Naive thymus-derived CD4-positive, alpha-beta T cell (primary cell): ENCODE measurements around the gene SMIM41. TPM values are rescaled to one million over a fixed set of nuclear protein-coding genes. Genes with fewer than 3 reads are reported as not detected.
A peak's percentile ranks its signal among the peaks of the same experiment; 100 is the strongest.

Source experiments
- ATAC-seq: fragments of 150-1000 bp; cut with Tn5 transposase; 2 replicates; pipeline ENCODE4 v1.10.0; 2021; ENCODE audit warnings: mild to moderate bottlenecking, moderate library complexity
- CTCF ChIA-PET: fragments of 350-600 bp; sonication (Branson Sonifier 250); formaldehyde crosslinking; loops from one replicate; lab custom pipeline; 2021; ENCODE audit warnings: antibody characterized with exemption; lab: Charles Lee
- POLR2A ChIA-PET: fragments of 350-600 bp; sonication (Branson Sonifier 250); formaldehyde crosslinking; loops from one replicate; lab custom pipeline; 2021; ENCODE audit warnings: antibody characterized with exemption, inconsistent platforms; lab: Charles Lee
- DNase-seq, 9 donors: peaks; one replicate each; pipeline versions ENCODE4 v3.0.0 to v3.0.0-alpha.2; 2020 to 2022; ENCODE audit warnings: mixed read lengths in 1 of 9
- H3K27ac ChIP-seq: one replicate; pipeline ENCODE4 v1.7.0; 2013; ENCODE audit warnings: mild to moderate bottlenecking, low read depth, low read length, moderate library complexity
- H3K27me3 ChIP-seq, 2 donors: one replicate each; pipeline ENCODE4 v1.7.0; 2013; ENCODE audit warnings: low read length in 2 of 2, mild to moderate bottlenecking in 2 of 2, moderate library complexity in 2 of 2; ENCODE audit not compliant: control insufficient read depth in 2 of 2, insufficient read depth in 2 of 2
- H3K36me3 ChIP-seq, 3 experiments: 1 replicate in 2 of 3; 2 replicates in 1 of 3; pipeline ENCODE4 v1.7.0; 2013; ENCODE audit warnings: low read length in 3 of 3, mild to moderate bottlenecking in 3 of 3, moderate library complexity in 1 of 3; ENCODE audit not compliant: insufficient read depth in 3 of 3, control insufficient read depth in 2 of 3
- H3K4me1 ChIP-seq, 2 donors: one replicate each; pipeline ENCODE4 v1.7.0; 2013; ENCODE audit warnings: low read length in 2 of 2, mild to moderate bottlenecking in 2 of 2, moderate library complexity in 1 of 2; ENCODE audit not compliant: control insufficient read depth in 2 of 2, insufficient read depth in 2 of 2
- H3K4me3 ChIP-seq: 2 replicates; pipeline ENCODE4 v1.7.0; 2013; ENCODE audit warnings: mild to moderate bottlenecking, low read length
- H3K9me3 ChIP-seq, 3 experiments: 1 replicate in 2 of 3; 2 replicates in 1 of 3; pipeline ENCODE4 v1.7.0; 2013; ENCODE audit warnings: low read length in 3 of 3; ENCODE audit not compliant: control insufficient read depth in 2 of 3
- H3K27ac Mint-ChIP-seq, 9 donors: one replicate each; pipeline ENCODE4 v1.8.0; 2020 to 2022; ENCODE audit warnings: mixed read lengths in 9 of 9, mild to moderate bottlenecking in 8 of 9, moderate library complexity in 5 of 9, inconsistent platforms in 2 of 9
- H3K27me3 Mint-ChIP-seq, 5 donors: one replicate each; pipeline ENCODE4 v1.8.0; 2021 to 2022; ENCODE audit warnings: mixed read lengths in 5 of 5, mild to moderate bottlenecking in 1 of 5
- H3K36me3 Mint-ChIP-seq, 5 donors: one replicate each; pipeline ENCODE4 v1.8.0; 2020 to 2022; ENCODE audit warnings: mixed read lengths in 5 of 5, mild to moderate bottlenecking in 3 of 5, inconsistent platforms in 1 of 5
- H3K4me1 Mint-ChIP-seq, 7 donors: one replicate each; pipeline ENCODE4 v1.8.0; 2020 to 2022; ENCODE audit warnings: mixed read lengths in 7 of 7, mild to moderate bottlenecking in 3 of 7, inconsistent platforms in 1 of 7
- H3K4me3 Mint-ChIP-seq, 10 donors: one replicate each; pipeline ENCODE4 v1.8.0; 2020 to 2022; ENCODE audit warnings: mild to moderate bottlenecking in 10 of 10, mixed read lengths in 10 of 10, moderate library complexity in 6 of 10, inconsistent platforms in 2 of 10
- H3K9me3 Mint-ChIP-seq, 11 donors: one replicate each; pipeline ENCODE4 v1.8.0; 2020 to 2022; ENCODE audit warnings: mixed read lengths in 11 of 11, mild to moderate bottlenecking in 4 of 11, inconsistent platforms in 1 of 11, moderate library complexity in 1 of 11
- intact Hi-C, 2 donors: fragments of 100-400 bp; cut with micrococcal nuclease; formaldehyde crosslinking; loops; one replicate each; pipeline ENCODE4 v1.15.1; 2023
- polyA plus RNA-seq, 2 donors: library from polyadenylated mRNA; unstranded; fragments of 300-500 nt; fragmentation: Illumina TruSeq; gene quantifications; one replicate each; pipeline ENCODE4 v1.2.3, GENCODE V29; 2021
- total RNA-seq, 6 experiments: library from RNA in 5 of 6; stranded (reverse) in 5 of 6; gene quantifications; 1 replicate in 5 of 6; 2 replicates in 1 of 6; pipeline ENCODE4 v1.2.3 and lab custom pipeline; 2021 to 2026

The SMIM41 gene
- total and polyA plus RNA-seq, 7 experiments from 2014 or later: 0.24 to 0.27 TPM; not detected in 5

DNA sequence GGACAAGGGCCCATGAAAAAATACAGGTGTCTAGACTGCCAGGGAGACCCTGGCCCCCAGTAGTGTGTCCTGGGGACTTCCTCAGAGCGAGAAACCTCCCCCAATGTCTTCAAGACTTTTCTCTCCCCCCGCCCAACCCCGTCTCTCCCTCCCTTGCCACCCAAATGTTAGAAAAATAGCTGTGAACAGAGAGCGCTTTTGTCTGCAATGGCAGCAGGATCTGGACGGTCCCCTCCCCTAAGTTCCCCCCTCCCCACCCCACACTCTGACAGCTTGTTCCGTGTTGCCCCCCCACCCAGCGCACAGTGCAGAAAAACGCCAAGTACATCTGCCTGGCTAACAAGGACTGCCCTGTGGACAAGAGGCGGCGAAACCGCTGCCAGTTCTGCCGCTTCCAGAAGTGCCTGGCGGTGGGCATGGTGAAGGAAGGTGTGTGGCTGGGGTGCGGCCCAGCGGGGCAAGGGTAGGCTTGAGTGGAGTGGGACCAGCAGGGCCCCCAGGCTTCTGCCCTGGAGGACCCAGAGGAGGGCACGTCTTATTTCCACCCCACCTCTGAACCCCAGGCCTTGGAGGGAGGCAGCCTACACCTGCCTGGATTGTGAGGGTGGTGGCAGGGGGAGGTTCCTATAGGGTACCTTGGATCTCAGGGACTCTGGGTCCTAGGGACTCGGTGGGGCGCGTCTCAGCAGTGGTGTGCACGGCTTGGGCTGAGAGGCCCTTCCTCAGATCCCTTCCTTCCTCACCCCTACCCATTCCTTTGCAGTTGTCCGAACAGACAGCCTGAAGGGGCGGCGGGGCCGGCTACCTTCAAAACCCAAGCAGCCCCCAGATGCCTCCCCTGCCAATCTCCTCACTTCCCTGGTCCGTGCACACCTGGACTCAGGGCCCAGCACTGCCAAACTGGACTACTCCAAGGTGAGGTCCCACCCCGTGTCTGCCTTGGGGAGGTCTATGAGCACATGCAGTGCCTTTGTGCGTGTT is 23.5 kb upstream of the SMIM41 start:
- H3K27ac Mint-ChIP-seq: peak overlapping the region in 3 of 9 donors; percentile 10 to 53 (median 52)
- Histone ChIP-seq H3K27ac (no peak overlapping the region), H3K27me3 (no peaks in the 10 kb centered on the region), H3K4me3 (no peak overlapping the region), H3K36me3 (peaks cover 0 to 31% (median 0%) of the 10 kb centered on the region in 3 experiments), H3K4me1 (peaks cover 10 to 15% of the 10 kb centered on the region in 2 donors), H3K9me3 (no peaks in the 10 kb centered on the region)
- DNase-seq (no peak), ATAC-seq (no peak)
- H3K36me3 Mint-ChIP-seq: no peaks in the 10 kb centered on the region
- no peaks in the 10 kb centered on the region for H3K27me3 Mint-ChIP-seq
- no peaks in the 10 kb centered on the region for H3K9me3 Mint-ChIP-seq
- ChIA-PET CTCF (no interaction called here), POLR2A (interaction anchor here (2.1 kb wide), 1 partner anchor 14 kb away, joined by 7 read pairs; the partner anchor contains the start of gene ATG101)
- peaks cover 6 to 25% (median 21%) of the 10 kb centered on the region in 7 donors for H3K4me1 Mint-ChIP-seq
- no peak overlapping the region for H3K4me3 Mint-ChIP-seq
- intact Hi-C loops: loop anchor here in 1 of 2 donors (10.0 kb wide), 2 partner anchors 661 to 1971 kb away; partner anchors contain the start of genes GALNT6 and SMARCD1

DNA sequence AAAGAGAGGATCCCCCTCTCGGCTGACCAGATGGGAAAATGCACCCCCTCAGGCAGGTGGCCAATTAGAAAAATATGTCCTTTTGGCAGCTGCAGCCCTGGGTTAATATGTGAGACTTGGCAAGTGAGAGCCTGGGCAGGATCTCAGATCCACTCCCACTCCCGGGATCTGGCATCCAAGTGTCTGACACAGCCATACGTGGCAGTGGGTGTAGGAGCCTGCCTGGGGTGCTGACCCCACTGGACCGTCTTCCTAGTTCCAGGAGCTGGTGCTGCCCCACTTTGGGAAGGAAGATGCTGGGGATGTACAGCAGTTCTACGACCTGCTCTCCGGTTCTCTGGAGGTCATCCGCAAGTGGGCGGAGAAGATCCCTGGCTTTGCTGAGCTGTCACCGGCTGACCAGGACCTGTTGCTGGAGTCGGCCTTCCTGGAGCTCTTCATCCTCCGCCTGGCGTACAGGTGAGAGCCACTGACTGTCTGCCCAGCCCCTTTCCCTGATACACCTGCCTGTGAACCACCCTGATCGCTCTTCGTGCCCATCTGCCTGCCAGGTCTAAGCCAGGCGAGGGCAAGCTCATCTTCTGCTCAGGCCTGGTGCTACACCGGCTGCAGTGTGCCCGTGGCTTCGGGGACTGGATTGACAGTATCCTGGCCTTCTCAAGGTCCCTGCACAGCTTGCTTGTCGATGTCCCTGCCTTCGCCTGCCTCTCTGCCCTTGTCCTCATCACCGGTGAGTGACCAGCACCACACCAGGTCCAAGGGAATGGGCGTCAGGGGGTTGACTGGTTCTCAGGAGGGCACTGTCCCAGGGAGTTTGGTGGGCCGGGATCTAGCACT is 22.5 kb upstream of the SMIM41 start:
- H3K27me3 Mint-ChIP-seq: no peaks in the 10 kb centered on the region
- no peak overlapping the region for H3K4me3 Mint-ChIP-seq
- H3K4me3 ChIP-seq: no peak overlapping the region
- no peaks in the 10 kb centered on the region for H3K36me3 Mint-ChIP-seq
- CTCF ChIA-PET: no interaction called here
- no peak overlapping the region for H3K27ac ChIP-seq
- intact Hi-C loops: loop anchor here in 1 of 2 donors (10.0 kb wide), 2 partner anchors 662 to 1972 kb away; partner anchors contain the start of genes GALNT6 and SMARCD1
- DNase-seq (no peak), ATAC-seq (no peak)
- no peaks in the 10 kb centered on the region for H3K27me3 ChIP-seq
- H3K9me3 ChIP-seq: no peaks in the 10 kb centered on the region
- H3K4me1 Mint-ChIP-seq: peaks cover 3 to 16% (median 12%) of the 10 kb centered on the region in 7 donors
- POLR2A ChIA-PET: interaction anchor here (2.1 kb wide), 1 partner anchor 13 kb away, joined by 7 read pairs; the partner anchor contains the start of gene ATG101
- H3K27ac Mint-ChIP-seq: peak overlapping the region in 2 of 9 donors; percentile 52 to 53
- H3K36me3 ChIP-seq: peaks cover 0 to 31% (median 0%) of the 10 kb centered on the region in 3 experiments
- no peaks in the 10 kb centered on the region for H3K9me3 Mint-ChIP-seq
- H3K4me1 ChIP-seq: peaks cover 6 to 11% of the 10 kb centered on the region in 2 donors

DNA sequence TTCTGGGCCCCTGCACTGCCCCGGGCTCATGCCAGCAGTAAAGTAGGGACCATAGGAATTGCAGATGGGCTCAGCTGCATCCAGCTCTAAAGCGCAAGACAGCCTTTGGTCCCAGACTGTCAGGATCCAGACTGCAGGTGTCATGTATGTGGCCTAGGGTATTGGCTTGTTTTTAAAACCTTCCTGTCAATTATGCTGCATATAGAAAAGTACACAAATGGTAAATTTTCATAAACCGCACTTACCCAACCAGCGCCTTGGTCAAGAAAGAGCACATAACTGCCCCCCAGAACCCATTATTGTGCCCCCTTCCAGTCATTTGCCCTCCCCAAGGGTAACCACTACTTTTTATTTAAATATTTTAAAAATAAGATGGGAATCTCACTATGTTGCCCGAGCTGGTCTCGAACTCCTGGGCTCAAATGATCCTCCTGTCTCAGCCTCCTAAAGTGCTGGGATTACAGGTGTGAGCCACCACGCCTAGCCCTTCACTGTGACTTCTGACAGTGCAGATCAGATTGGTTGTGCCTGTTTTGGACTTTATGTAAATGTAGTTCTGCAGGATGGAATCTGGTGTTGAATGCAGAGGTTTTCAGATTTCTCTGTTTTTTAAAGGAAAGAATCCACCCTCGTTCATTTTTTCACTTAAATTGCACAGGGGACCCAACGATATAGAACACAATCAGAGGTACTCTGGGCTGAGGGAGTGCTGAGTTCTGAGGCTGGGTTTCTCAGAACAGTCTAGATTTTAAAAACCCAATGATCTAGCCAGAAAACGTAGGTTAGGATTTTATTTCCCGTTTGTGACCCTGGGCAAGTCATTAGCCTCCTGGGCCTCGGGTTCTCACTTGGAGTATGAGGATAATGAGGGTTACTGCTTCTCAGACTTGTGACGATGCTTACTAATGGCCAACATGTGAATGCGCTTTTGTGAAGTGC is 21.6 kb upstream of the SMIM41 start:
- peaks cover 0 to 7% (median 3%) of the 10 kb centered on the region in 7 donors for H3K4me1 Mint-ChIP-seq
- H3K36me3 ChIP-seq: peaks cover 0 to 31% (median 0%) of the 10 kb centered on the region in 3 experiments
- peak overlapping the region in 2 of 9 donors; percentile 49 to 52 for H3K27ac Mint-ChIP-seq
- intact Hi-C loops: loop anchor here in 1 of 2 donors (10.0 kb wide), 2 partner anchors 663 to 1973 kb away; partner anchors contain the start of genes GALNT6 and SMARCD1
- H3K27me3 Mint-ChIP-seq: no peaks in the 10 kb centered on the region
- ATAC-seq: no peak
- ChIA-PET CTCF (no interaction called here), POLR2A (no interaction called here)
- no peak for DNase-seq
- no peak overlapping the region for H3K4me3 ChIP-seq
- H3K9me3 Mint-ChIP-seq: no peaks in the 10 kb centered on the region
- H3K4me1 ChIP-seq: peaks cover 0 to 2% of the 10 kb centered on the region in 2 donors
- no peaks in the 10 kb centered on the region for H3K9me3 ChIP-seq
- H3K36me3 Mint-ChIP-seq: no peaks in the 10 kb centered on the region
- no peak overlapping the region for H3K4me3 Mint-ChIP-seq
- H3K27me3 ChIP-seq: no peaks in the 10 kb centered on the region
- no peak overlapping the region for H3K27ac ChIP-seq

DNA sequence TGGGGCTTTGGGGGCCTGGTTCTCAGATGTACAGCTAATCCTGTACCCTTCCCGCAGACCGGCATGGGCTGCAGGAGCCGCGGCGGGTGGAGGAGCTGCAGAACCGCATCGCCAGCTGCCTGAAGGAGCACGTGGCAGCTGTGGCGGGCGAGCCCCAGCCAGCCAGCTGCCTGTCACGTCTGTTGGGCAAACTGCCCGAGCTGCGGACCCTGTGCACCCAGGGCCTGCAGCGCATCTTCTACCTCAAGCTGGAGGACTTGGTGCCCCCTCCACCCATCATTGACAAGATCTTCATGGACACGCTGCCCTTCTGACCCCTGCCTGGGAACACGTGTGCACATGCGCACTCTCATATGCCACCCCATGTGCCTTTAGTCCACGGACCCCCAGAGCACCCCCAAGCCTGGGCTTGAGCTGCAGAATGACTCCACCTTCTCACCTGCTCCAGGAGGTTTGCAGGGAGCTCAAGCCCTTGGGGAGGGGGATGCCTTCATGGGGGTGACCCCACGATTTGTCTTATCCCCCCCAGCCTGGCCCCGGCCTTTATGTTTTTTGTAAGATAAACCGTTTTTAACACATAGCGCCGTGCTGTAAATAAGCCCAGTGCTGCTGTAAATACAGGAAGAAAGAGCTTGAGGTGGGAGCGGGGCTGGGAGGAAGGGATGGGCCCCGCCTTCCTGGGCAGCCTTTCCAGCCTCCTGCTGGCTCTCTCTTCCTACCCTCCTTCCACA is 20.7 kb upstream of the SMIM41 start:
- Mint-ChIP-seq H3K4me3 (no peak overlapping the region), H3K27ac (peak overlapping the region in 2 of 9 donors; percentile 43 to 65), H3K27me3 (no peaks in the 10 kb centered on the region), H3K9me3 (no peaks in the 10 kb centered on the region), H3K36me3 (no peaks in the 10 kb centered on the region), H3K4me1 (peaks cover 0 to 2% (median 0%) of the 10 kb centered on the region in 7 donors)
- no peaks in the 10 kb centered on the region for H3K4me1 ChIP-seq
- ATAC-seq (no peak), DNase-seq (no peak)
- no peaks in the 10 kb centered on the region for H3K27me3 ChIP-seq
- no peak overlapping the region for H3K27ac ChIP-seq
- peaks cover 0 to 31% (median 0%) of the 10 kb centered on the region in 3 experiments for H3K36me3 ChIP-seq
- H3K4me3 ChIP-seq: no peak overlapping the region
- intact Hi-C loops: loop anchor here in 1 of 2 donors (10.0 kb wide), 2 partner anchors 664 to 1974 kb away; partner anchors contain the start of genes GALNT6 and SMARCD1
- ChIA-PET POLR2A (no interaction called here), CTCF (no interaction called here)
- H3K9me3 ChIP-seq: no peaks in the 10 kb centered on the region

DNA sequence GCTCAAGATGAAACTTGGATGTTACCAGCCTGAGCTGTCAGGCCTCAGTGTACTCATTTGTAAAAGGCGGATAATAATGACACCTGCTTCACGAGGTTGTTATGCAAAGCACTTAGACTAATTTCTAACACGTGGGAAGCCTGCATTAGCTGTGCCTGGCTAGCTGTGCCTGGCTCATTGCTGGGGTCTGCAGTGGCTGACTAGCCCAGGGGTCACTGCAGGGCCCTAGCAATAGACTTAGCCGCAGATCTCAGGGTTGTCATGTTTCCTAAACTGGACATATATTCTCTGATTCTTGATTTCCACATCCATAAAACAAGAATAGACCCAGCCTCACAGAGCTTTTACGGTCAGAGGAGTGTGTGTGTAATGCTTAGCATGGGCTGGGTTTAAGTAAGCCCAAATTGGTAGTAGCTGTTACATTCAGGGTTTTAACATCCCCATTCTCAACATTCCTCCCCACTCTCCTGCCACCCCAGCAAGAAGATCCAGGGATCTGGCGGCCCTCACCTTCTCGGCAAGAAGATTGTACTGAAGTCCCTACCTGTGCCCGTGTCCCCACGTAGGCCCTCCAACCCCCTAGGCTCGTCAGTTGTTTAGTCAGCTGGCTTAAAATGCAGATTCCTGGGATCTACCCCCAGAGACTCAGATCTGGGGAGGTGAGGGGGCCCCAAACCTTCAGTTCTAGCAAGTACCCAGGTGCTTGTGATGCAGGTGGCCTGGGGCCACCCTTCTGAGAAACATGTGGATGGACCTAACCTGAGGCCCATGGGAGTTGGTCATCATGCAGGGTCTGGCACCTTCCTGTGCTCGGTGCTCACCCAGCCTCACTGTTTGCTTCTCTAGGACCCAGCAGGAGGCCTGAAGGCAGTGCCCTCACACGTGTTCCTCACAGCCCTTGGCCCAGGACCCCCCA is 19.7 kb upstream of the SMIM41 start:
- H3K36me3 Mint-ChIP-seq: no peaks in the 10 kb centered on the region
- H3K9me3 Mint-ChIP-seq: no peaks in the 10 kb centered on the region
- CTCF ChIA-PET: interaction anchor here (0.8 to 1.3 kb wide), 2 partner anchors 10 to 34 kb away, joined by 3 to 4 read pairs; partner anchors contain the start of gene ATG101
- peaks cover 0 to 27% (median 0%) of the 10 kb centered on the region in 3 experiments for H3K36me3 ChIP-seq
- H3K4me3 Mint-ChIP-seq: no peak overlapping the region
- no peaks in the 10 kb centered on the region for H3K4me1 ChIP-seq
- H3K27ac Mint-ChIP-seq: peak overlapping the region in 2 of 9 donors; percentile 23 to 59
- H3K4me3 ChIP-seq: no peak overlapping the region
- POLR2A ChIA-PET: no interaction called here
- H3K9me3 ChIP-seq: no peaks in the 10 kb centered on the region
- H3K27me3 ChIP-seq: no peaks in the 10 kb centered on the region
- DNase-seq (no peak), ATAC-seq (peak; percentile 19)
- H3K4me1 Mint-ChIP-seq: no peaks in the 10 kb centered on the region
- H3K27me3 Mint-ChIP-seq: no peaks in the 10 kb centered on the region
- intact Hi-C loops: loop anchor here in 1 of 2 donors (10.0 kb wide), 2 partner anchors 665 to 1975 kb away; partner anchors contain the start of genes GALNT6 and SMARCD1
- no peak overlapping the region for H3K27ac ChIP-seq
